HepG2 (cell line): ENCODE data around the gene KRTAP3-2. TPM values are rescaled to one million over a fixed set of nuclear protein-coding genes. Genes with fewer than 3 reads are reported as not detected.

ENCODE experiments used
- ATF1 ChIP-seq: IDR thresholded peaks from 2 replicates; pipeline ENCODE4 v1.6.1; 2016; ENCODE audit warnings: mild to moderate bottlenecking, control low read depth
- CCAR2 ChIP-seq: fragments of 200-400 bp; formaldehyde crosslinking; optimal IDR thresholded peaks from 2 replicates; pipeline ENCODE3; 2018; ENCODE audit warnings: low read depth, mild to moderate bottlenecking, low read length, moderate library complexity
- FLYWCH1 ChIP-seq: sonication (generic); formaldehyde crosslinking; IDR thresholded peaks from 2 replicates; pipeline ENCODE4 v1.8.1; 2023; ENCODE audit warnings: mild to moderate bottlenecking, missing genetic modification reagents
- KDM5A ChIP-seq: fragments of 200-600 bp; sonication (generic); IDR thresholded peaks from 2 replicates; pipeline ENCODE4 v1.7.0; 2018; ENCODE audit warnings: antibody characterized with exemption, mild to moderate bottlenecking, low read length, borderline replicate concordance
- MNT ChIP-seq: fragments of 450-650 bp; IDR thresholded peaks from 2 replicates; pipeline ENCODE4 v1.6.1; 2016
- NCOA5 ChIP-seq: sonication (generic); formaldehyde crosslinking; IDR thresholded peaks from 2 replicates; pipeline ENCODE4 v1.4.0; 2020; ENCODE audit warnings: missing genetic modification reagents
- NFATC3 ChIP-seq: sonication (generic); formaldehyde crosslinking; IDR thresholded peaks from 2 replicates; pipeline ENCODE4 v1.5.1; 2020; ENCODE audit warnings: mild to moderate bottlenecking, missing genetic modification reagents
- NFYB ChIP-seq: sonication (generic); formaldehyde crosslinking; IDR thresholded peaks from 2 replicates; pipeline ENCODE4 v1.4.0; 2020; ENCODE audit warnings: missing genetic modification reagents
- PATZ1 ChIP-seq: sonication (generic); formaldehyde crosslinking; IDR thresholded peaks from 2 replicates; pipeline ENCODE4 v1.4.0; 2020; ENCODE audit warnings: missing genetic modification reagents
- SMAD9 ChIP-seq: sonication (generic); formaldehyde crosslinking; IDR thresholded peaks from 2 replicates; pipeline ENCODE4 v1.5.1; 2020; ENCODE audit warnings: mild to moderate bottlenecking, missing genetic modification reagents
- SP2 ChIP-seq: sonication (generic); formaldehyde crosslinking; IDR thresholded peaks from 2 replicates; pipeline ENCODE4 v1.5.1; 2020; ENCODE audit warnings: mild to moderate bottlenecking, missing genetic modification reagents
- TEAD2 ChIP-seq: sonication (generic); formaldehyde crosslinking; IDR thresholded peaks from 2 replicates; pipeline ENCODE4 v1.9.0; 2021; ENCODE audit warnings: missing genetic modification reagents
- THAP7 ChIP-seq: sonication (generic); formaldehyde crosslinking; IDR thresholded peaks from 2 replicates; pipeline ENCODE4 v1.8.1; 2023; ENCODE audit warnings: mild to moderate bottlenecking, missing genetic modification reagents
- ZNF160 ChIP-seq: sonication (generic); formaldehyde crosslinking; IDR thresholded peaks from 2 replicates; pipeline ENCODE4 v1.8.0; 2022; ENCODE audit warnings: mild to moderate bottlenecking, inconsistent platforms, missing genetic modification reagents
- ZNF224 ChIP-seq: sonication (generic); formaldehyde crosslinking; IDR thresholded peaks from 2 replicates; pipeline ENCODE4 v1.5.0; 2020; ENCODE audit warnings: mild to moderate bottlenecking, missing genetic modification reagents
- ZNF512B ChIP-seq: sonication (generic); formaldehyde crosslinking; IDR thresholded peaks from 2 replicates; pipeline ENCODE4 v1.5.1; 2020; ENCODE audit warnings: missing genetic modification reagents, mild to moderate bottlenecking, borderline replicate concordance
- ZNF562 ChIP-seq: sonication (generic); formaldehyde crosslinking; IDR thresholded peaks from 2 replicates; pipeline ENCODE4 v1.8.0; 2022; ENCODE audit warnings: missing genetic modification reagents, borderline replicate concordance
- ZNF605 ChIP-seq: sonication (generic); formaldehyde crosslinking; IDR thresholded peaks from 2 replicates; pipeline ENCODE4 v1.8.0; 2022; ENCODE audit warnings: mild to moderate bottlenecking, missing genetic modification reagents
- ZNF703 ChIP-seq: sonication (generic); formaldehyde crosslinking; IDR thresholded peaks from 2 replicates; pipeline ENCODE4 v1.5.1; 2020; ENCODE audit warnings: missing genetic modification reagents, mild to moderate bottlenecking, moderate library complexity, borderline replicate concordance
- ZNF749 ChIP-seq: sonication (generic); formaldehyde crosslinking; IDR thresholded peaks from 2 replicates; pipeline ENCODE4 v1.8.0; 2022; ENCODE audit warnings: mild to moderate bottlenecking, missing genetic modification reagents, moderate library complexity, borderline replicate concordance
- polyA plus RNA-seq, 8 experiments: library from polyadenylated mRNA; depleted of rRNA in 3 of 8; stranded (reverse) in 7 of 8; unstranded in 1 of 8; fragments of >200 nt; fragmentation: Illumina TruSeq in 4 of 8; extraction: Trizol in 4 of 8; gene quantifications; 2 replicates each; pipeline versions ENCODE4 v1.2.1 to v1.2.3, GENCODE V29; 2011 to 2016; ENCODE audit warnings: low read depth in 4 of 8, missing spikeins in 1 of 8, mixed read lengths in 1 of 8; ENCODE audit not compliant: insufficient read depth in 1 of 8
- total RNA-seq, 5 experiments: library from RNA; depleted of rRNA; stranded (reverse); fragments of >200 nt; fragmentation: Illumina TruSeq; extraction: Trizol; gene quantifications; 2 replicates each; pipeline ENCODE4 v1.2.3, GENCODE V29; 2016; ENCODE audit warnings: low read depth in 1 of 5
- TF ChIP-seq, protein P1 (sequence below): sonication (generic); formaldehyde crosslinking; IDR thresholded peaks from 2 replicates; pipeline ENCODE4 v1.8.0; 2023; ENCODE audit warnings: mild to moderate bottlenecking, missing genetic modification reagents

Gene KRTAP3-2
- total and polyA plus RNA-seq, 2 of the 13 experiments (the other 11 are each of a cell fraction or from before 2014, with no cell fraction given), result not detected

GRCh38 chr17:40956401-40957254 is 43.1 kb downstream of the KRTAP3-2 start (continued):
- TF ChIP-seq TEAD2 (CRISPR knock-in tag), result no peak
- TF ChIP-seq, protein P1, sequence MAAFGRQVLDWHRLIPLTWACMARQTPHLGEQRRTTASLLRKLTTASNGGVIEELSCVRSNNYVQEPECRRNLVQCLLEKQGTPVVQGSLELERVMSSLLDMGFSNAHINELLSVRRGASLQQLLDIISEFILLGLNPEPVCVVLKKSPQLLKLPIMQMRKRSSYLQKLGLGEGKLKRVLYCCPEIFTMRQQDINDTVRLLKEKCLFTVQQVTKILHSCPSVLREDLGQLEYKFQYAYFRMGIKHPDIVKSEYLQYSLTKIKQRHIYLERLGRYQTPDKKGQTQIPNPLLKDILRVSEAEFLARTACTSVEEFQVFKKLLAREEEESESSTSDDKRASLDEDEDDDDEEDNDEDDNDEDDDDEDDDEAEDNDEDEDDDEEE (CRISPR knock-in tag), result no peak
- TF ChIP-seq ZNF703, result peak; percentile 88; the same call in 1 of the 2 replicates
- TF ChIP-seq FLYWCH1, result peak; percentile 81; the same call in 1 of the 2 replicates
- 0 out of 2 replicates have a peak, but pooled peaks have one; percentile 57 for TF ChIP-seq ZNF512B (CRISPR knock-in tag)
- no peak for TF ChIP-seq NFATC3 (CRISPR knock-in tag)
- peak; percentile 67; the same call in 1 of the 2 replicates for TF ChIP-seq ZNF605 (CRISPR knock-in tag)
- no peak for TF ChIP-seq THAP7 (CRISPR knock-in tag)
- peak; percentile 53; the same call in 1 of the 2 replicates for TF ChIP-seq NFYB
- TF ChIP-seq NCOA5 (CRISPR knock-in tag), result no peak
- TF ChIP-seq ZNF224 (CRISPR knock-in tag), result no peak
- no peak for TF ChIP-seq SMAD9 (CRISPR knock-in tag)
- TF ChIP-seq ZNF749, result no peak
- TF ChIP-seq MNT, result peak; percentile 8; the same call in 1 of the 2 replicates
- TF ChIP-seq KDM5A, result peak; percentile 32; the same call in 1 of the 2 replicates
- TF ChIP-seq SP2, result no peak
- TF ChIP-seq ZNF160, result 0 out of 2 replicates have a peak, but pooled peaks have one; percentile 57
- TF ChIP-seq PATZ1 (CRISPR knock-in tag), result peak; percentile 78
- peak; percentile 83; the same call in 1 of the 2 replicates for TF ChIP-seq ATF1 (CRISPR knock-in tag)
- no peak for TF ChIP-seq ZNF562
- TF ChIP-seq CCAR2, result no peak
